Endothelial cell of umbilical vein (primary cell): Measurements from ENCODE around the gene PNPLA6. TPM values are rescaled to one million over a fixed set of nuclear protein-coding genes. Genes with fewer than 3 reads are reported as not detected.

Experiments
- BruUV-seq: library from RNA; stranded (reverse); fragments of 400-500 nt; replicated peaks from 2 replicates; lab custom pipeline; 2021; lab: Mats Ljungman, UMichigan
- CTCF ChIA-PET: fragments of 300-600, 350-600 bp; sonication (Branson Sonifier 250); formaldehyde crosslinking; loops from one replicate; lab custom pipeline; 2021; ENCODE audit warnings: antibody characterized with exemption, inconsistent platforms; lab: Charles Lee
- POLR2A ChIA-PET: fragments of 300-600, 350-600 bp; sonication (Branson Sonifier 250); formaldehyde crosslinking; loops from one replicate; lab custom pipeline; 2021; ENCODE audit warnings: antibody characterized with exemption, inconsistent platforms; lab: Charles Lee
- DNase-seq: peaks from one replicate; pipeline ENCODE4 v3.0.0-alpha.2; 2011; ENCODE audit warnings: low read depth, low spot score
- FAIRE-seq: peaks from 2 replicates; lab custom pipeline; 2011; peaks lifted over from hg19 to GRCh38; lab: Jason Lieb, UNC
- H2AFZ ChIP-seq: 2 replicates; pipeline ENCODE4 v1.6.0; 2012; ENCODE audit warnings: low read depth, low read length, control low read depth, inconsistent platforms
- H3K27ac ChIP-seq: 2 replicates; pipeline ENCODE4 v1.5.1; 2011; ENCODE audit warnings: low read depth, mild to moderate bottlenecking, control low read depth, low read length, moderate library complexity; ENCODE audit not compliant: insufficient read depth
- H3K27me3 ChIP-seq, 2 experiments: 2 replicates each; pipeline versions ENCODE4 v1.6.0 to v1.6.1; 2011; ENCODE audit warnings: low read length in 2 of 2, mixed read lengths in 1 of 2; ENCODE audit not compliant: control insufficient read depth in 2 of 2, insufficient read depth in 2 of 2
- H3K36me3 ChIP-seq, 2 experiments: 2 replicates in 1 of 2; 3 replicates in 1 of 2; pipeline ENCODE4 v1.5.1; 2011; ENCODE audit warnings: low read length in 2 of 2, mild to moderate bottlenecking in 1 of 2, moderate library complexity in 1 of 2; ENCODE audit not compliant: control insufficient read depth in 2 of 2, insufficient read depth in 2 of 2; ENCODE audit errors: extremely low read depth in 1 of 2
- H3K4me1 ChIP-seq: 3 replicates; pipeline ENCODE4 v1.5.1; 2011; ENCODE audit warnings: mild to moderate bottlenecking, low read length; ENCODE audit not compliant: control insufficient read depth, insufficient read depth; ENCODE audit errors: extremely low read depth
- H3K4me2 ChIP-seq: 2 replicates; pipeline ENCODE4 v1.6.1; 2011; ENCODE audit warnings: low read length, control low read depth, mixed read lengths; ENCODE audit not compliant: insufficient read depth
- H3K4me3 ChIP-seq, 3 experiments: fragments of 200-600 bp in 1 of 3; sonication (generic), shearing (Covaris generic) in 1 of 3; replicated peaks in 1 of 3; 2 replicates each; pipeline ENCODE4 v1.5.1; 2011 to 2016; ENCODE audit warnings: control low read depth in 3 of 3, low read length in 3 of 3, mild to moderate bottlenecking in 2 of 3, inconsistent platforms in 1 of 3, low read depth in 1 of 3, moderate library complexity in 1 of 3; ENCODE audit not compliant: insufficient read depth in 1 of 3
- H3K79me2 ChIP-seq: 2 replicates; pipeline ENCODE4 v1.6.0; 2012; ENCODE audit warnings: low read length, inconsistent platforms; ENCODE audit not compliant: control insufficient read depth, insufficient read depth
- H3K9ac ChIP-seq: replicated peaks from 2 replicates; pipeline ENCODE3; 2011; ENCODE audit warnings: low read length, control low read depth; ENCODE audit not compliant: insufficient read depth; ENCODE audit errors: extremely low read depth
- H3K9me1 ChIP-seq: replicated peaks from 3 replicates; pipeline ENCODE4 v1.6.0; 2011; ENCODE audit warnings: mild to moderate bottlenecking, low read length; ENCODE audit not compliant: control insufficient read depth, insufficient read depth; ENCODE audit errors: extremely low read depth
- H3K9me3 ChIP-seq: replicated peaks from 2 replicates; pipeline ENCODE4 v1.5.1; 2012; ENCODE audit warnings: low read length, inconsistent platforms; ENCODE audit not compliant: control insufficient read depth, insufficient read depth
- H4K20me1 ChIP-seq: replicated peaks from 2 replicates; pipeline ENCODE3; 2011; ENCODE audit warnings: mild to moderate bottlenecking, low read length; ENCODE audit not compliant: control insufficient read depth, insufficient read depth; ENCODE audit errors: extremely low read depth
- EZH2 ChIP-seq: IDR thresholded peaks from 2 replicates; pipeline ENCODE4 v1.6.1; 2012; ENCODE audit warnings: borderline replicate concordance, low read depth, mild to moderate bottlenecking, moderate library complexity, low read length, inconsistent platforms; ENCODE audit not compliant: severe bottlenecking
- FOS ChIP-seq: IDR thresholded peaks from 2 replicates; pipeline ENCODE4 v1.6.1; 2011; ENCODE audit warnings: mild to moderate bottlenecking, low read length, moderate library complexity, borderline replicate concordance; ENCODE audit not compliant: insufficient read depth
- GATA2 ChIP-seq: IDR thresholded peaks from 2 replicates; pipeline ENCODE4 v1.7.0; 2011; ENCODE audit warnings: low read depth, mild to moderate bottlenecking, moderate library complexity, mixed read lengths, low read length; ENCODE audit not compliant: insufficient read length, insufficient read depth
- MAX ChIP-seq: IDR thresholded peaks from 2 replicates; pipeline ENCODE4 v1.6.1; 2011; ENCODE audit not compliant: insufficient read depth, insufficient read length
- MYC ChIP-seq: IDR thresholded peaks from one replicate; pipeline ENCODE4 v1.6.1; 2011; ENCODE audit warnings: mild to moderate bottlenecking, low read depth, low read length
- POLR2A ChIP-seq: IDR thresholded peaks from 2 replicates; pipeline ENCODE4 v1.6.1; 2012; ENCODE audit warnings: low read depth, mild to moderate bottlenecking, control low read depth, low read length
- POLR2AphosphoS5 ChIP-seq: IDR thresholded peaks from 2 replicates; pipeline ENCODE4 v1.6.1; 2012; ENCODE audit warnings: low read depth, mild to moderate bottlenecking, control low read depth, low read length, moderate library complexity; ENCODE audit not compliant: insufficient read depth
- dilution Hi-C: fragments of 300-500 bp; cut with MboI; formaldehyde crosslinking; loops from one replicate; pipeline ENCODE4 v1.15.0; 2019; ENCODE audit warnings: low sequenced_read_pairs; ENCODE audit not compliant: extremely low pct_ligation_motif_present
- intact Hi-C: fragments of 100-400 bp; cut with micrococcal nuclease; formaldehyde crosslinking; loops from one replicate; pipeline ENCODE4 v1.10.0; 2022
- polyA plus RNA-seq, 4 experiments: library from polyadenylated mRNA; depleted of rRNA in 3 of 4; stranded (reverse) in 3 of 4; unstranded in 1 of 4; fragments of >200 nt; gene quantifications; 2 replicates each; pipeline versions ENCODE4 v1.2.1 to v1.2.3, GENCODE V29; 2011 to 2012; ENCODE audit warnings: missing spikeins in 1 of 4
- total RNA-seq: library from RNA; stranded (reverse); gene quantifications from 2 replicates; pipeline ENCODE4 v1.2.3, GENCODE V29; 2021

PNPLA6 gene
- total and polyA plus RNA-seq, 2 donors (not counting 3 experiments of a cell fraction or from before 2014, with no cell fraction given), result 106 to 164 TPM

- intact Hi-C loops (no loop called here), dilution Hi-C loops (no loop called here)
- H3K27ac ChIP-seq, result no peak overlapping the region
- FAIRE-seq (no peak), DNase-seq (no peak)
- H2AFZ ChIP-seq, result no peak overlapping the region
- CTCF ChIA-PET, result interaction anchor here (3.6 kb wide), 1 partner anchor 10 kb away, joined by 22 read pairs; no protein-coding TSS in a partner anchor
- no peaks in the 10 kb centered on the region for H3K27me3 ChIP-seq
- BruUV-seq, result no TSS peak
- H3K9ac ChIP-seq, result no peak overlapping the region
- H3K4me1 ChIP-seq, result no peaks in the 10 kb centered on the region
- no peak overlapping the region for H3K4me2 ChIP-seq
- no peaks in the 10 kb centered on the region for H3K79me2 ChIP-seq
- peaks cover 3 to 41% of the 10 kb centered on the region in 2 experiments for H3K36me3 ChIP-seq
- no peaks in the 10 kb centered on the region for H4K20me1 ChIP-seq
- no peaks in the 10 kb centered on the region for H3K9me1 ChIP-seq
- TF ChIP-seq POLR2AphosphoS5 (no peak), EZH2 (no peak), FOS (no peak), MAX (no peak), POLR2A (no peak), GATA2 (no peak)
- H3K9me3 ChIP-seq, result no peaks in the 10 kb centered on the region
- no peak overlapping the region for H3K4me3 ChIP-seq
- POLR2A ChIA-PET, result interaction anchor here (0.5 kb wide), 2 partner anchors 10 to 343 kb away, joined by 3 to 5 read pairs; no protein-coding TSS in a partner anchor
Measured at GRCh38 chr19:7558667-7559066, 23.1 kb downstream of the PNPLA6 start.

GRCh38 chr19:7559102-7559501 lies 23.6 kb downstream of the PNPLA6 start:
- no peak for TF ChIP-seq FOS
- TF ChIP-seq EZH2, result no peak
- no peak for TF ChIP-seq MYC
- TF ChIP-seq POLR2AphosphoS5, result no peak
- intact Hi-C loops, result no loop called here
- CTCF ChIA-PET, result interaction anchor here (3.6 kb wide), 1 partner anchor 9 kb away, joined by 22 read pairs; no protein-coding TSS in a partner anchor
- DNase-seq (no peak), FAIRE-seq (no peak)
- no peak overlapping the region for H3K4me2 ChIP-seq
- POLR2A ChIA-PET, result interaction anchor here (0.5 kb wide), 2 partner anchors 9 to 342 kb away, joined by 3 to 5 read pairs; no protein-coding TSS in a partner anchor
- no peak overlapping the region for H3K4me3 ChIP-seq
- H3K27me3 ChIP-seq, result no peaks in the 10 kb centered on the region
- no peak overlapping the region for H2AFZ ChIP-seq
- no TSS peak for BruUV-seq
- H3K4me1 ChIP-seq, result no peaks in the 10 kb centered on the region
- no peaks in the 10 kb centered on the region for H3K9me1 ChIP-seq
- H3K27ac ChIP-seq, result no peak overlapping the region
- H3K79me2 ChIP-seq, result no peaks in the 10 kb centered on the region
- dilution Hi-C loops, result no loop called here
- no peaks in the 10 kb centered on the region for H4K20me1 ChIP-seq
- H3K9me3 ChIP-seq, result no peaks in the 10 kb centered on the region
- no peak overlapping the region for H3K9ac ChIP-seq
- peaks cover 3 to 40% of the 10 kb centered on the region in 2 experiments for H3K36me3 ChIP-seq
